ENCODE measurements around the gene DTNB. TPM values are rescaled to one million over a fixed set of nuclear protein-coding genes. Genes with fewer than 3 reads are reported as not detected.

Gene DTNB
- total and polyA plus RNA-seq, 2 of the 4 experiments (the other 2 are of a cell fraction) = 3.8 to 5.3 TPM

DNA sequence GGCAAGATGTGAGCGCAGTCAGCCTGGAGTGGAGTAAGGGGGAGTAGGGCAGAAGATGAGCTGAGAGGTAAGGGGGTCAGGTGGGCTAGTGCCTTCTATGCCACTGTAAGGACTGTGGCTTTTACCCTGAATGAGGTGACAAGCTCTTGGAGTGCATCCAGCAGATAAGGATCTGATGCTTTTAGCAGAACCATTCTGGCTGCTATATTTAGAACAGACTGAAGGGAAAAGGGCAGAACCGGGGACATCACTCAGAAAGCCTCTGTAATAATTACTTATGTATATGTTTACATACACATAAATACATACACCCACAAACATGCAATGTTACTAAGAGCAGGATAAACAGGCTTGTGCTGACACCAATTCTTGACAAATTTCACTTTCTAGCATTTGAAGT lies 124.8 kb downstream of the DTNB start:
- in situ Hi-C loops (cut with MboI; ENCODE audit: low sequenced_read_pairs) (no loop called here), dilution Hi-C loops (cut with HindIII; ENCODE audit: low sequenced_read_pairs, unreplicated experiment) (no loop called here)

More for the DNA sequence above, 124.8 kb downstream of the DTNB start:
- Histone ChIP-seq H3K4me2 (ENCODE audit: low read depth, low read length) (no peak overlapping the region), H2AK9ac (replicated peaks; ENCODE audit: low read depth, low read length, poor library complexity) (no peak overlapping the region), H4K91ac (ENCODE audit: insufficient read depth, low read depth, low read length) (no peak overlapping the region), H3K27me3 (ENCODE audit: control insufficient read depth, insufficient read depth, low read length) (no peaks in the 10 kb centered on the region), H3K9ac (ENCODE audit: low read depth, low read length) (no peak overlapping the region), H3K9me1 (ENCODE audit: insufficient read depth, low read length) (no peaks in the 10 kb centered on the region), H4K8ac (ENCODE audit: low read depth in 2 of 2, low read length in 2 of 2) (no peak overlapping the region), H2BK5ac (ENCODE audit: low read depth, low read length, poor library complexity, severe bottlenecking) (no peak overlapping the region), H3K9me3 (ENCODE audit: control insufficient read depth, insufficient read depth, low read length) (no peaks in the 10 kb centered on the region), H2BK20ac (ENCODE audit: low read depth, low read length) (no peak overlapping the region), H3K56ac (ENCODE audit: extremely low read depth, insufficient read depth, low read length) (no peak overlapping the region), H3K4me1 (ENCODE audit: control insufficient read depth, insufficient read depth, low read length) (no peaks in the 10 kb centered on the region; the same call in 1 of the 2 replicates), H2AK5ac (ENCODE audit: low read depth, low read length) (no peak overlapping the region), H3K79me1 (ENCODE audit: low read depth in 1 of 2, low read length in 2 of 2) (no peaks in the 10 kb centered on the region), H2BK15ac (ENCODE audit: low read depth, low read length) (no peak overlapping the region), H3K18ac (ENCODE audit: low read depth, low read length) (no peak overlapping the region), H3K14ac (replicated peaks; ENCODE audit: low read depth, low read length) (no peak overlapping the region), H3K4ac (ENCODE audit: low read depth, low read length) (no peak overlapping the region), H3K27ac (ENCODE audit: insufficient read depth, low read length) (no peak overlapping the region), H2BK120ac (ENCODE audit: low read depth, low read length) (no peak overlapping the region), H3K36me3 (ENCODE audit: control insufficient read depth, insufficient read depth, low read length) (no peaks in the 10 kb centered on the region), H2AFZ (replicated peaks; ENCODE audit: low read length, poor library complexity) (no peak overlapping the region), H3K23ac (ENCODE audit: low read depth, low read length) (no peak overlapping the region), H4K20me1 (ENCODE audit: insufficient read depth, low read length) (no peaks in the 10 kb centered on the region), H4K5ac (ENCODE audit: low read depth, low read length) (no peak overlapping the region), H3K4me3 (ENCODE audit: insufficient read depth, low read depth, low read length) (no peak overlapping the region)
- ATAC-seq (ENCODE audit: low read depth) (no peak), DNase-seq (no peak)
- BruUV-seq (replicated peaks) = no TSS peak
- ChIA-PET POLR2A (ENCODE audit: unreplicated experiment) (no interaction called here), CTCF (no interaction called here)
- WGBS, 2 experiments (ENCODE audit: extremely low coverage in 2 of 2, insufficient read length in 1 of 2) = no CpG with 5 or more reads among the region's 2 CpGs
- intact Hi-C loops (cut with micrococcal nuclease) = no loop called here
- TF ChIP-seq RAD21 (IDR thresholded peaks at IDR 0.05; ENCODE audit: low read length) = no peak
- no peak for TF ChIP-seq POLR2A (IDR thresholded peaks at IDR 0.05; ENCODE audit: low read depth, low read length)
- TF ChIP-seq CEBPB (IDR thresholded peaks at IDR 0.05; ENCODE audit: low read depth, low read length) = no peak
- TF ChIP-seq, protein P1, sequence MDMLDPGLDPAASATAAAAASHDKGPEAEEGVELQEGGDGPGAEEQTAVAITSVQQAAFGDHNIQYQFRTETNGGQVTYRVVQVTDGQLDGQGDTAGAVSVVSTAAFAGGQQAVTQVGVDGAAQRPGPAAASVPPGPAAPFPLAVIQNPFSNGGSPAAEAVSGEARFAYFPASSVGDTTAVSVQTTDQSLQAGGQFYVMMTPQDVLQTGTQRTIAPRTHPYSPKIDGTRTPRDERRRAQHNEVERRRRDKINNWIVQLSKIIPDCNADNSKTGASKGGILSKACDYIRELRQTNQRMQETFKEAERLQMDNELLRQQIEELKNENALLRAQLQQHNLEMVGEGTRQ (IDR thresholded peaks at IDR 0.05; ENCODE audit: low read depth, low read length) = no peak
- TF ChIP-seq, protein P2, sequence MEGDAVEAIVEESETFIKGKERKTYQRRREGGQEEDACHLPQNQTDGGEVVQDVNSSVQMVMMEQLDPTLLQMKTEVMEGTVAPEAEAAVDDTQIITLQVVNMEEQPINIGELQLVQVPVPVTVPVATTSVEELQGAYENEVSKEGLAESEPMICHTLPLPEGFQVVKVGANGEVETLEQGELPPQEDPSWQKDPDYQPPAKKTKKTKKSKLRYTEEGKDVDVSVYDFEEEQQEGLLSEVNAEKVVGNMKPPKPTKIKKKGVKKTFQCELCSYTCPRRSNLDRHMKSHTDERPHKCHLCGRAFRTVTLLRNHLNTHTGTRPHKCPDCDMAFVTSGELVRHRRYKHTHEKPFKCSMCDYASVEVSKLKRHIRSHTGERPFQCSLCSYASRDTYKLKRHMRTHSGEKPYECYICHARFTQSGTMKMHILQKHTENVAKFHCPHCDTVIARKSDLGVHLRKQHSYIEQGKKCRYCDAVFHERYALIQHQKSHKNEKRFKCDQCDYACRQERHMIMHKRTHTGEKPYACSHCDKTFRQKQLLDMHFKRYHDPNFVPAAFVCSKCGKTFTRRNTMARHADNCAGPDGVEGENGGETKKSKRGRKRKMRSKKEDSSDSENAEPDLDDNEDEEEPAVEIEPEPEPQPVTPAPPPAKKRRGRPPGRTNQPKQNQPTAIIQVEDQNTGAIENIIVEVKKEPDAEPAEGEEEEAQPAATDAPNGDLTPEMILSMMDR (conservative IDR thresholded peaks at IDR 0.05; ENCODE audit: low read depth, low read length) = no peak
- no peak for TF ChIP-seq FOS (IDR thresholded peaks at IDR 0.05; ENCODE audit: low read depth, low read length)
- TF ChIP-seq BHLHE40 (IDR thresholded peaks at IDR 0.05; ENCODE audit: low read depth, low read length) = no peak
- TF ChIP-seq MXI1 (IDR thresholded peaks at IDR 0.05; ENCODE audit: borderline replicate concordance, low read depth, low read length) = no peak
- TF ChIP-seq MAFK (IDR thresholded peaks at IDR 0.05; ENCODE audit: low read depth, low read length) = no peak
- no peak for TF ChIP-seq SMC3 (IDR thresholded peaks at IDR 0.05; ENCODE audit: low read depth, low read length)
- TF ChIP-seq RCOR1 (IDR thresholded peaks at IDR 0.05; ENCODE audit: insufficient replicate concordance, low read length) = no peak
- TF ChIP-seq MAZ (IDR thresholded peaks at IDR 0.05; ENCODE audit: borderline replicate concordance, low read depth, low read length) = no peak
- TF ChIP-seq CHD1 (IDR thresholded peaks at IDR 0.05; ENCODE audit: low read depth, low read length) = no peak
- no peak for TF ChIP-seq NFE2L2 (IDR thresholded peaks at IDR 0.05; ENCODE audit: low read depth, low read length)
- TF ChIP-seq, protein P3, sequence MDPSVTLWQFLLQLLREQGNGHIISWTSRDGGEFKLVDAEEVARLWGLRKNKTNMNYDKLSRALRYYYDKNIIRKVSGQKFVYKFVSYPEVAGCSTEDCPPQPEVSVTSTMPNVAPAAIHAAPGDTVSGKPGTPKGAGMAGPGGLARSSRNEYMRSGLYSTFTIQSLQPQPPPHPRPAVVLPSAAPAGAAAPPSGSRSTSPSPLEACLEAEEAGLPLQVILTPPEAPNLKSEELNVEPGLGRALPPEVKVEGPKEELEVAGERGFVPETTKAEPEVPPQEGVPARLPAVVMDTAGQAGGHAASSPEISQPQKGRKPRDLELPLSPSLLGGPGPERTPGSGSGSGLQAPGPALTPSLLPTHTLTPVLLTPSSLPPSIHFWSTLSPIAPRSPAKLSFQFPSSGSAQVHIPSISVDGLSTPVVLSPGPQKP (IDR thresholded peaks at IDR 0.05; ENCODE audit: borderline replicate concordance, low read depth, low read length) = no peak
- TF ChIP-seq RFX5 (IDR thresholded peaks at IDR 0.05; ENCODE audit: low read depth, low read length) = no peak
